ENCODE data around the gene AASDH.

- TF ChIP-seq, protein P1, sequence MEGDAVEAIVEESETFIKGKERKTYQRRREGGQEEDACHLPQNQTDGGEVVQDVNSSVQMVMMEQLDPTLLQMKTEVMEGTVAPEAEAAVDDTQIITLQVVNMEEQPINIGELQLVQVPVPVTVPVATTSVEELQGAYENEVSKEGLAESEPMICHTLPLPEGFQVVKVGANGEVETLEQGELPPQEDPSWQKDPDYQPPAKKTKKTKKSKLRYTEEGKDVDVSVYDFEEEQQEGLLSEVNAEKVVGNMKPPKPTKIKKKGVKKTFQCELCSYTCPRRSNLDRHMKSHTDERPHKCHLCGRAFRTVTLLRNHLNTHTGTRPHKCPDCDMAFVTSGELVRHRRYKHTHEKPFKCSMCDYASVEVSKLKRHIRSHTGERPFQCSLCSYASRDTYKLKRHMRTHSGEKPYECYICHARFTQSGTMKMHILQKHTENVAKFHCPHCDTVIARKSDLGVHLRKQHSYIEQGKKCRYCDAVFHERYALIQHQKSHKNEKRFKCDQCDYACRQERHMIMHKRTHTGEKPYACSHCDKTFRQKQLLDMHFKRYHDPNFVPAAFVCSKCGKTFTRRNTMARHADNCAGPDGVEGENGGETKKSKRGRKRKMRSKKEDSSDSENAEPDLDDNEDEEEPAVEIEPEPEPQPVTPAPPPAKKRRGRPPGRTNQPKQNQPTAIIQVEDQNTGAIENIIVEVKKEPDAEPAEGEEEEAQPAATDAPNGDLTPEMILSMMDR (IDR thresholded peaks at IDR 0.05), result no peak
- TF ChIP-seq POLR2AphosphoS5 (IDR thresholded peaks at IDR 0.05), result no peak
Measured at GRCh38 chr4:56430203-56430602, 42.9 kb upstream of the AASDH start.

Data from prostate gland (tissue), 2 donors.